Activated naive CD4-positive, alpha-beta T cell (primary cell): Measurements from ENCODE around the gene LRP1B.
"Not testable (repeated sequence)": the region's sequence is repeated elsewhere in the genome, so short reads cannot be mapped to it uniquely, and the experiment has no call there.

Source experiments
- DNase-seq, 4 experiments: peaks; one replicate each; lab custom pipeline; 2025; lab: John Stamatoyannopoulos, UW

The LRP1B gene

GRCh38 chr2:140601801-140602200, 1529.0 kb downstream of the LRP1B start:
- no peak for DNase-seq

GRCh38 chr2:140601342-140601741, 1529.5 kb downstream of the LRP1B start:
- DNase-seq, result no peak

GRCh38 chr2:140600116-140600515, 1530.7 kb downstream of the LRP1B start:
- no peak for DNase-seq

- DNase-seq, result no peak
These were observed 1533.0 kb downstream of the LRP1B start for GRCh38 chr2:140597836-140598235.

GRCh38 chr2:140597205-140597604, 1533.6 kb downstream of the LRP1B start:
- DNase-seq, result no peak

GRCh38 chr2:140596447-140596846, 1534.4 kb downstream of the LRP1B start:
- no peak for DNase-seq

GRCh38 chr2:140595107-140595506, 1535.7 kb downstream of the LRP1B start:
- DNase-seq, result no peak

GRCh38 chr2:140593132-140593531, 1537.7 kb downstream of the LRP1B start:
- DNase-seq, result no peak

GRCh38 chr2:140589696-140590095, 1541.1 kb downstream of the LRP1B start:
- no peak for DNase-seq

- DNase-seq, result no peak
These were observed 1541.5 kb downstream of the LRP1B start for GRCh38 chr2:140589273-140589672.

- DNase-seq, result no peak
These were observed 1544.4 kb downstream of the LRP1B start for GRCh38 chr2:140586379-140586778.

GRCh38 chr2:140585016-140585415, 1545.8 kb downstream of the LRP1B start:
- DNase-seq, result no peak

GRCh38 chr2:140584471-140584870, 1546.3 kb downstream of the LRP1B start:
- DNase-seq, result no peak

GRCh38 chr2:140580532-140581151, 1550.2 kb downstream of the LRP1B start:
- DNase-seq, result no peak

- DNase-seq, result no peak
These were observed 1553.4 kb downstream of the LRP1B start for GRCh38 chr2:140577453-140577852.

- DNase-seq, result no peak
These were observed 1563.1 kb downstream of the LRP1B start for GRCh38 chr2:140567734-140568133.

GRCh38 chr2:140565756-140566155, 1565.1 kb downstream of the LRP1B start:
- no peak for DNase-seq

- DNase-seq, result no peak
These were observed 1575.1 kb downstream of the LRP1B start for GRCh38 chr2:140555701-140556100.

- no peak for DNase-seq
These were observed 1578.2 kb downstream of the LRP1B start for GRCh38 chr2:140552634-140553033.

GRCh38 chr2:140551287-140551686, 1579.5 kb downstream of the LRP1B start:
- DNase-seq, result no peak

- DNase-seq, result no peak
These were observed 1580.0 kb downstream of the LRP1B start for GRCh38 chr2:140550821-140551220.

- not testable (repeated sequence) for DNase-seq
These were observed 1586.0 kb downstream of the LRP1B start for GRCh38 chr2:140544769-140545168.

- DNase-seq, result no peak
These were observed 1588.2 kb downstream of the LRP1B start for GRCh38 chr2:140542627-140543026.

GRCh38 chr2:140539242-140539875, 1591.5 kb downstream of the LRP1B start:
- no peak for DNase-seq
